Retinal pigment epithelial cell (primary cell): Measurements from ENCODE around the gene FAM181A.

Experiments used
- DNase-seq: peaks from one replicate; pipeline ENCODE4 v3.0.0-alpha.2; 2010; ENCODE audit warnings: low read depth
- H3K4me3 ChIP-seq: 2 replicates; pipeline ENCODE4 v1.5.1; 2011; ENCODE audit warnings: mild to moderate bottlenecking, low read length, control low read depth, moderate library complexity
- CTCF ChIP-seq: conservative IDR thresholded peaks from 2 replicates; pipeline ENCODE4 v1.5.1; 2011; ENCODE audit warnings: low read depth, low read length, control low read depth, inconsistent platforms

Gene FAM181A

GRCh38 chr14:93888995-93889394, 38.1 kb upstream of the FAM181A start:
- no peak overlapping the region for H3K4me3 ChIP-seq
- no peak for DNase-seq
- TF ChIP-seq CTCF: no peak

- no peak overlapping the region for H3K4me3 ChIP-seq
- no peak for DNase-seq
- TF ChIP-seq CTCF: no peak
Observed at GRCh38 chr14:93889739-93890483, 37.2 kb upstream of the FAM181A start.

GRCh38 chr14:93891756-93892504, 35.2 kb upstream of the FAM181A start:
- no peak overlapping the region for H3K4me3 ChIP-seq
- no peak for TF ChIP-seq CTCF
- no peak for DNase-seq

- H3K4me3 ChIP-seq: no peak overlapping the region
- TF ChIP-seq CTCF: no peak
- DNase-seq: no peak
Observed at GRCh38 chr14:93892505-93892839, 34.7 kb upstream of the FAM181A start.

- TF ChIP-seq CTCF: peak; percentile 100
- peak; percentile 2 for DNase-seq
- H3K4me3 ChIP-seq: no peak overlapping the region
Observed at GRCh38 chr14:93892923-93893558, 34.1 kb upstream of the FAM181A start.

- no peak overlapping the region for H3K4me3 ChIP-seq
- no peak for DNase-seq
- no peak for TF ChIP-seq CTCF
Observed at GRCh38 chr14:93893661-93894261, 33.4 kb upstream of the FAM181A start.
